ENCODE measurements around the gene RRP12. TPM values are rescaled to one million over a fixed set of nuclear protein-coding genes. Genes with fewer than 3 reads are reported as not detected.
"Not testable (repeated sequence)": the region's sequence is repeated elsewhere in the genome, so short reads cannot be mapped to it uniquely, and the experiment has no call there.

The RRP12 gene
- total RNA-seq, 1 donor from 2014 or later: 104 TPM

DNA sequence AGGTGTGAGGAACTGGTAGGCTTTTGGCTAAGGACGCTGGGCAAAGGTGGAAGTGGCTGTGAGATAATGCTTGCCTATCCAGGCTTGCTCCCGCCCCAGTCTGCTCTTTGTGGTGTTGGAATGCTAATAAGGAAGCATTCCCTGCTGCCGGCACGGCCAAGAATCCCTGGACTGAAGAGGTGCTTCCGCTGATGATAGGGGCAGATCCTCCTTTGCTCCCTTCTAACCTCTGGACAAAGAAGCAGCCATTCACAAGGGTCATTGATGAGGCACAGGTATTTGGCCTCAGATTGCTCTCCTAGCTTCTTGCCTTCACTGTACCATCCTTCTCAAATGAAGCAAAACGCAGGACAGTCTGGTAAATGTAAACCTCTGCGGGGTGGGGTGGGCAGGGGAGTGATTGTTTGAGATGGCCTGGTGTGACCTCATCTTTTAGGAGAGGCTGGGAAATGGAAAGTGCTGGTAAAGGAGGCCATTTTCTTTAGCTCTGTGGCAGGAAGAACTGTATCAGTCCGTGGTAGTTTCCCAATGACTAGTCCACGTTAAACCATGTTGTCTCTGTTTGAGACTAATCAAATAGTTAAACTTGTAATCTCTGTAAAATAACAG is 26.5 kb upstream of the RRP12 start:
- Mint-ChIP-seq H3K36me3 (ENCODE audit: low read depth) (peaks cover 48% of the 10 kb centered on the region), H3K27ac (peak overlapping the region; percentile 99), H3K4me3 (peak overlapping the region; percentile 94), H3K4me1 (ENCODE audit: low read depth) (peaks cover 47% of the 10 kb centered on the region), H3K27me3 (ENCODE audit: insufficient read depth) (peaks cover 2% of the 10 kb centered on the region), H3K9me3 (no peaks in the 10 kb centered on the region)
- DNase-seq (ENCODE audit: low spot score): no peak
- intact Hi-C loops (cut with micrococcal nuclease): loop anchor here (1.0 to 10.0 kb wide), 7 partner anchors 17 to 707 kb away; partner anchors contain the start of genes MMS19, PI4K2A, R3HCC1L and RRP12

DNA sequence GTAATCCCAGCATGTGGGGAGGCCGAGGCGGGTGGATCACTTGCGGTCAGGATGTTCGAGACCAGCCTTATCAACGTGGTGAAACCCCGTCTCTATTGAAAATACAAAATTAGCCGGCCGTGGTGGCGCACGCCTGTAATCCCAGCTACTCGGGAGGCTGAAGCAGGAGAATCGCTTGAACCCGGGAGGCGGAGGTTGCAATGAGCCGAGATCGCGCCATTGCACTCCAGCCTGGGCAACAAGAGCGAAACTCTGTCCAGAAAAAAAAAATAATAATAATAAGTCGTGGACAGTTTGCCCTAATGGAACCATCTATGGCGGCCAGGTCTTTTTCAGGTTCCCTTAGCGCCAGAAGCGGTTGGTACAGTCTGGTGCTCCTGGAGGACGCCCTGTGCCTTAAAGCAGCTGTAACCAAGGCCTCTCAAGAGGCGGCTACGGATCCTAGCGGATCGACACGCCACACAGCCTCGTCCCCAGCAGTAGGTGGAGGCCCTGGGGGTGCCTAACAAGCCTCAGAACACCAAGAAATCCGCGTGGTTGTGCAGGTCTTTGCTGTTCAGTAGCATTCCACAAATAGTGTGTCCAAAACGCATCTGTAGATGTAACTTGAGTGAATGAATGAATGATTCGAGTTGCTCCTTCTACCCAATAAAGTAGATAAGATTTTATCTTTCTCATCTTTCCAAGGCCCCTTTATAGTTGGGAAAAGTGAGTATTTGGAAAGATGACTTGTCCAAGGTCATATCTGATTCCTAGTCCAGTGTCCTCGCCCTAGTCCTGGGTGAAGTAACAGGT is 25.8 kb upstream of the RRP12 start:
- DNase-seq (ENCODE audit: low spot score): no peak
- Mint-ChIP-seq H3K9me3 (no peaks in the 10 kb centered on the region), H3K4me3 (peak overlapping the region; percentile 94), H3K27me3 (ENCODE audit: insufficient read depth) (peaks cover 2% of the 10 kb centered on the region), H3K27ac (peak overlapping the region; percentile 99), H3K4me1 (ENCODE audit: low read depth) (peaks cover 48% of the 10 kb centered on the region), H3K36me3 (ENCODE audit: low read depth) (peaks cover 45% of the 10 kb centered on the region)
- intact Hi-C loops (cut with micrococcal nuclease): loop anchor here (5.0 to 10.0 kb wide), 2 partner anchors 450 to 708 kb away; partner anchors contain the start of gene R3HCC1L

DNA sequence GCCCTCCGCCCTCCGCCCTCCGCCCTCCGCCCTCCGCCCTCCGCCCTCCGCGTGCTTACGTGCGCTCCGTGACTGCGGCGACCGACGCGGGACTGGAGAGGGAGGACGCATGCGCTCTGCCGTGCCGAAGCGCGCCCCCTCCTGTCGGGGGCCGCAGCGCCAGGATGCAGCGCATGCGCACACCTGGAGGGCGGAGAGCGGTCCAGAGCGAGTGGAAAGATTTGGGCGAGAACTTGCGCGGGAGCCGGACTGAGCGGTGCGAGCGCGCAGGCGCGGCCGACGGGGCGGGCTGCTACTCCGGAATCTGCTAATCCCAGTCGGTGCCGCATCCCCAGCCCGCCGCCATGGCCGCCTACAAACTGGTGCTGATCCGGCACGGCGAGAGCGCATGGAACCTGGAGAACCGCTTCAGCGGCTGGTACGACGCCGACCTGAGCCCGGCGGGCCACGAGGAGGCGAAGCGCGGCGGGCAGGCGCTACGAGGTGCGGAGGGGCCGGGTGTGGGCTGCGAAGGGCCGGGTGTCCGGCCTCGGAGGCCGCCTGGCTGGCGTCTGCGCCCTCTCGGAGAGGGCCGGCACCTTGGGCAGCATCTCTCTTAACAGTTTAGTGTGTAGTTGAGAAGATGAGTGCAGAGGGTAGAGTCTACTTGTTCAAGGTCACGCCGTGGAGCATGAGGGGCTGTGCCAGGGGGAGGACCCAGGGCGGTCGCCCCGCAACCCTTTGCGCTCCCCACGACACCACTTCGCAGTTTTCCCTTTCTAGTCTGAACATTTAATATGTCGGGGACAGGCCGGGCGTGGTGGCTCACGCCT is 25.0 kb upstream of the RRP12 start, which contains the start of gene PGAM1:
PGAM1 (plus strand) TSS at position 228 of the 812 bp plus-strand sequence; CDS start at position 345, 117 bp downstream.
- intact Hi-C loops (cut with micrococcal nuclease): loop anchor here (5.0 to 10.0 kb wide), 2 partner anchors 449 to 709 kb away; partner anchors contain the start of gene R3HCC1L
- peak within 1 kb of the TSS; percentile 99 for H3K27ac Mint-ChIP-seq
- H3K4me3 Mint-ChIP-seq: peak within 1 kb of the TSS; percentile 94
- peaks cover 39% of the 10 kb centered on the region for H3K36me3 Mint-ChIP-seq (ENCODE audit: low read depth)
- H3K9me3 Mint-ChIP-seq: no peaks in the 10 kb centered on the region
- peak; percentile 98 for DNase-seq (ENCODE audit: low spot score)
- peaks cover 2% of the 10 kb centered on the region for H3K27me3 Mint-ChIP-seq (ENCODE audit: insufficient read depth)
- peaks cover 46% of the 10 kb centered on the region for H3K4me1 Mint-ChIP-seq (ENCODE audit: low read depth)

DNA sequence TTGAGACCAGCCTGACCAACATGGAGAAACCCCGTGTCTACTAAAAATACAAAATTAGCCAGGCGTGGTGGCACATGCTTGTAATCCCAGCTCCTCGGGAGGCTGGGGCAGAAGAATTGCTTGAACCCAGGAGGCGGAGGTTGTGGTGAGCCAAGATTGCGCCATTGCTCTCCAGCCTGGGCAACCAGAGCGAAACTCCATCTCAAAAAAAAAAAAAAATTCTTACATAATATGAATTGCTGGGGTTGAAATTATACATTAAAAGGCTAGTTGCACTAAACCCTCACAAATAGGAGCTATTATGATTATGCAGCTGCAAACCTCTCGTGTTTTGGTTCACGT is 22.6 kb upstream of the RRP12 start:
- Mint-ChIP-seq H3K4me3 (peak overlapping the region; percentile 94), H3K4me1 (ENCODE audit: low read depth) (peaks cover 56% of the 10 kb centered on the region)

DNA sequence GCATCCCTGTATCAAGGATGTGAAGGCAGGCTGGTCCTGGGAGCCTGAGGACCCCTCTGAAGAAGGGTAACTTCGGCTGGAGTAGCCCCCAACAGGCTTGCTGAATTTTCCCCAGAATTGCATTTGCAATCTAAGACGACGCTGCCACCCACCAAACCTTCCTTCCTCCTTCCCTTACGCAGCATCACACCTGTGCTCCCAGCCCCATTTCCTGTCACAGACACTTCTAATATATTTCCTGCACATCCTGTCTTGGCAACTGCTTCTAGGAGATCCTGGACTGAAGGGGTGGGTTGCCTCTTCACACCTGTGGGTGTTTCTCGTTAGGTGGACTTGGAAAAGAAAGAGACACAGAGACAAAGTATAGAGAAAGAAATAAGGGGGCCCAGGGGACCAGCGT is 15.4 kb upstream of the RRP12 start:
- intact Hi-C loops (cut with micrococcal nuclease): loop anchor here (5.0 kb wide), 1 partner anchor 1354 kb away; no protein-coding TSS in a partner anchor
- Mint-ChIP-seq H3K36me3 (ENCODE audit: low read depth) (peaks cover 6% of the 10 kb centered on the region), H3K4me3 (peak overlapping the region; percentile 47), H3K27ac (peak overlapping the region; percentile 90), H3K4me1 (ENCODE audit: low read depth) (peaks cover 80% of the 10 kb centered on the region), H3K9me3 (no peaks in the 10 kb centered on the region), H3K27me3 (ENCODE audit: insufficient read depth) (no peaks in the 10 kb centered on the region)
- DNase-seq (ENCODE audit: low spot score): no peak

More for the DNA sequence above, 22.6 kb upstream of the RRP12 start:
- not testable (repeated sequence) for DNase-seq (ENCODE audit: low spot score); H3K9me3 Mint-ChIP-seq; H3K27me3 Mint-ChIP-seq (ENCODE audit: insufficient read depth)
- Mint-ChIP-seq H3K36me3 (ENCODE audit: low read depth) (peaks cover 22% of the 10 kb centered on the region), H3K27ac (peak overlapping the region; percentile 98)
- intact Hi-C loops (cut with micrococcal nuclease): loop anchor here (1.0 to 10.0 kb wide), 2 partner anchors 10 to 711 kb away; partner anchors contain the start of gene R3HCC1L

DNA sequence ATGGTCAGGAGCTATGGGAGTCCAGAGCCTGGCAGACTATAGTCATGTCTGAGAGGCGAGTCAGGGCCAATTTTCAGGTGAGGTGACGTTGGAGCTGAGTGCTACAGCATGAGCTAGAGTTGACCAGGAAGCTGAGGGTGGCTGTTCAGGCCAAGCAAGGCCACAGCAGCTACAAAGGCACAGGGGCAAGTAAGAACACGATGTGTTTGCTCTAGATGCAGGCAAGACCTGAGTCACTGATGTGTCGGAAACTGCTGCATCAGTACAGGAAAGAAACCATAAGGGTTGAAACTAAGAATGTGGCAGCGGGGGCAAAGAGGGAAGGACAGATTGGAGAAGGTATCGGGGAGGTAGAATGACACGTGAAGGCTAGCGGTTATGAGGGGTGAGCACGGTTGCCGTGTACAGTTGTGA is 11.8 kb upstream of the RRP12 start:
- peak; percentile 52 for DNase-seq (ENCODE audit: low spot score)
- Mint-ChIP-seq H3K9me3 (no peaks in the 10 kb centered on the region), H3K4me1 (ENCODE audit: low read depth) (peaks cover 55% of the 10 kb centered on the region), H3K36me3 (ENCODE audit: low read depth) (peaks cover 3% of the 10 kb centered on the region), H3K4me3 (peak overlapping the region; percentile 47), H3K27me3 (ENCODE audit: insufficient read depth) (no peaks in the 10 kb centered on the region), H3K27ac (peak overlapping the region; percentile 95)
- intact Hi-C loops (cut with micrococcal nuclease): loop anchor here (1.0 to 5.0 kb wide), 5 partner anchors 10 to 826 kb away; partner anchors contain the start of genes LCOR, TM9SF3 and ZFYVE27

DNA sequence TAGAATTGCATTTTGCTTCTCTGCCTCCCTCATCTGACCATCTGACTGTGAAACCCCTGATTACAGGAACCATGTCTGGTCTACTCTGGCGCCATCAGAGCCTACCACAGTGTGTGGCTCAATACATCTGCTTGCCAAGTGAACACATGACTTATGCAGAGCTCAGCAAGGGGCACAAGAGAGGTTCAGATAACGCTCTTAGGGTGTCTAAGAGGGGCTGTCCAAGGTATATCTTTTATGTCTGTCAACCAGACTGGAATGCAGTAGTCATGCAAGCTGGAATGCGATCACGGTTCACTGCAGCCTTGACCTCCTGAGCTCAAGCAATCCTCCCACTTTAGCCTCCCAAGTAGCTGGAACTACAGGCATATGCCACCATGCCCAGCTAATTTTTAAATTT is 10.3 kb upstream of the RRP12 start:
- H3K4me1 Mint-ChIP-seq (ENCODE audit: low read depth): peaks cover 50% of the 10 kb centered on the region
- no peak overlapping the region for H3K4me3 Mint-ChIP-seq
- no peaks in the 10 kb centered on the region for H3K27me3 Mint-ChIP-seq (ENCODE audit: insufficient read depth)
- intact Hi-C loops (cut with micrococcal nuclease): loop anchor here (5.0 kb wide), 3 partner anchors 326 to 824 kb away; partner anchors contain the start of genes LCOR, TM9SF3 and ZFYVE27
- H3K9me3 Mint-ChIP-seq: no peaks in the 10 kb centered on the region
- DNase-seq (ENCODE audit: low spot score): no peak
- H3K36me3 Mint-ChIP-seq (ENCODE audit: low read depth): peaks cover 3% of the 10 kb centered on the region
- H3K27ac Mint-ChIP-seq: no peak overlapping the region

DNA sequence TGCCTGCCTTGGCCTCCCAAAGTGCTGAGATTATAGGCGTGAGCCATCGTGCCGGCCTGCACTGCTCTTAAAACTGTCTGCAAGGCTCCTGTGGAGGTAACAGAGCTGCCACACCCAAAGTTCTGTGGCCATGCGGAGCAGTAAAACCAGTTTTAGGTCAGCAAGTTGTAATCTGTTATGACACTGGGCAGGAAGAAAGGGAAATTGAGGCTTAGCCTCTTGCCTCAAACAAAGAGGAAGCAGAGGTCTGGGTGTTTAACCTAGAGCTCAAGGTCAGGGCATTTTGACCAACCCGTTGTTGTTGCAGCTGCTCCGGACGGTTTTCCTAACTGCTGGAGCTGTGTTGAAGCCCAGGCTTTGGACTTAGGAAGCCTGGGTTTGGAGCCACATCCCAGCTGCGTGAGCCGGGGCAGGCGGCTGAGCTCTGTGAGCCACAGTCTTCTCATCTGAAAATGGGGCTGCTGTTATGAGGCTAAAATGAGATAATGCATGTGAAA is 7.4 kb upstream of the RRP12 start:
- intact Hi-C loops (cut with micrococcal nuclease): loop anchor here (5.0 kb wide), 1 partner anchor 54 kb away; no protein-coding TSS in a partner anchor
- Mint-ChIP-seq H3K27me3 (ENCODE audit: insufficient read depth) (no peaks in the 10 kb centered on the region), H3K36me3 (ENCODE audit: low read depth) (peaks cover 3% of the 10 kb centered on the region), H3K27ac (no peak overlapping the region), H3K9me3 (no peaks in the 10 kb centered on the region), H3K4me1 (ENCODE audit: low read depth) (peaks cover 22% of the 10 kb centered on the region), H3K4me3 (no peak overlapping the region)
- DNase-seq (ENCODE audit: low spot score): no peak

DNA sequence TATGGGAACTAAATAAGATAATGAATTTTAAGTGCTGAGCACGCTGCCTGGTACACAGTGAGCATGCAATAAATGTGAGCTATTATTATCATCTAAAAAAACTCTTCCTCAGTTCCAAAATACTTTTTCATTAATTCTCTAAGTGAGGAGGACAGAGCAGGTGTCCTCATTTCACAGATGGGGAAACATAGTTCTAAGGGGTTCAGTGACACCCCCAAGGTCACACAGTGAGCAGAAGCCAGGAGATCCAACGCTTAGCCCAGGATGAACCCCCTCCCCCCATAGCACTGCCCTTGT is 6.8 kb upstream of the RRP12 start:
- Mint-ChIP-seq H3K27ac (peak overlapping the region; percentile 46), H3K4me3 (no peak overlapping the region), H3K9me3 (no peaks in the 10 kb centered on the region), H3K4me1 (ENCODE audit: low read depth) (peaks cover 16% of the 10 kb centered on the region), H3K36me3 (ENCODE audit: low read depth) (no peaks in the 10 kb centered on the region), H3K27me3 (ENCODE audit: insufficient read depth) (no peaks in the 10 kb centered on the region)
- intact Hi-C loops (cut with micrococcal nuclease): loop anchor here (1.0 to 5.0 kb wide), 5 partner anchors 20 to 145 kb away; partner anchors contain the start of genes MMS19 and UBTD1
- DNase-seq (ENCODE audit: low spot score): no peak

DNA sequence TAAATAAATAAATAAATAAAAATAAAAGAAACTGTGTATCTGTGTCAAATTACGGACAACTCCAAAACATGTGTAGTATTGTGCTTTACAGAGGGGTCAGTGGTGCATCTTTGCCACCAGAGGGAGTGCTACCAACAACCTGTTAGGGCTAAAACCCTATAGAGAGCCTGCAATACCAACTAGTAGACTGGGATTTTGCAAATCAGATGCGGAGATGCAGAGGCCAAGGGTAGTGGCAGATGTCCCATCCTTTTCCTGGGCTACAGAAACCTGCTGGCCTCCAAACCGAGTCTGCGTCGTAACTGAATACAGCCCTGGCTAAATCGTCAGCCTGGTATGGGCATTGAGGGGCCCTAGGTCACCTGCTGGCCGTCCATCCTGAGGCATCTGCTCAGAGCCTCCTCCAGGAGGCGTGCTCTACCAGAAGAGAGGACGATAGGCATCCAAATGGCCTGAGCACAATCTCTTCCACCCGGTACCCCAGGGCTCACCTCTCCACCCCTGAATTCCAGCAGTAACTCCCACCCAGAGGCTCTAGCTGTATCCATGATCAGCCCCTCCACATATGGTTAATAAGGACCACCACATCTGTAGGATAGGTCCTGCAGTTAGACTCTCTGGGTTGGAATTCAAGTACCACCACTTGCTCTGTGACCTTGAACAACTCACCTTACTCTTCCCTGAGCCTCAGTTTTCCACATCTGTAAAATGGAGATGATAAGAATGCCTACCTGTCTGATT is 6.2 kb upstream of the RRP12 start:
- peaks cover 11% of the 10 kb centered on the region for H3K4me1 Mint-ChIP-seq (ENCODE audit: low read depth)
- no peaks in the 10 kb centered on the region for H3K27me3 Mint-ChIP-seq (ENCODE audit: insufficient read depth)
- DNase-seq (ENCODE audit: low spot score): peak; percentile 55
- H3K9me3 Mint-ChIP-seq: no peaks in the 10 kb centered on the region
- peak overlapping the region; percentile 57 for H3K4me3 Mint-ChIP-seq
- H3K27ac Mint-ChIP-seq: peak overlapping the region; percentile 46
- H3K36me3 Mint-ChIP-seq (ENCODE audit: low read depth): no peaks in the 10 kb centered on the region
- intact Hi-C loops (cut with micrococcal nuclease): loop anchor here (1.0 to 5.0 kb wide), 5 partner anchors 21 to 146 kb away; partner anchors contain the start of genes MMS19 and UBTD1

DNA sequence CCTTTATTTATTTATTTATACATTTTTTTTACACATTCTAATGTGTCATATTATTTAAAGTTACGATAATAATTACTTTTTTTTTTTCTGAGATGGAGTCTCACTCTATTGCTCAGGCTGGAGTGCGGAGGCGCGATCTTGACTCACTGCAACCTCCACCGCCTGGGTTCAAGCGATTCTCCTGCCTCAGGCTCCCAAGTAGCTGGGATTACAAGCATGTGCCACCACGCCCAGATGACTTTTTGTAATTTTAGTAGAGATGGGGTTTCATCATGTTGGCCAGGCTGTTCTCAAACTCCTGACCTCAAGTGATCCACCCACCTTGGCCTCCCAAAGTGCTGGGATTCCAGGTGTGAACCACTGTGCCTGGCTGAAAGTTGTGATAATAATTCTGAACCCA is 5.3 kb upstream of the RRP12 start:
- not testable (repeated sequence) for H3K36me3 Mint-ChIP-seq (ENCODE audit: low read depth); H3K4me3 Mint-ChIP-seq; DNase-seq (ENCODE audit: low spot score); H3K9me3 Mint-ChIP-seq; H3K27me3 Mint-ChIP-seq (ENCODE audit: insufficient read depth)
- Mint-ChIP-seq H3K4me1 (ENCODE audit: low read depth) (peaks cover 12% of the 10 kb centered on the region), H3K27ac (peak overlapping the region; percentile 12)
- intact Hi-C loops (cut with micrococcal nuclease): loop anchor here (5.0 kb wide), 1 partner anchor 56 kb away; no protein-coding TSS in a partner anchor

Data from activated T-helper 1 cell treated with anti-CD3 and anti-CD28 coated beads, Interleukin-12 subunit alpha, Interleukin-12 subunit beta, Interleukin-2, Interleukin-4 antibody, amounts not matched to agents 30 ng/mL and 10 ng/mL and 1 ng/mL, durations not matched to agents 14 hours and 24 hours and 36 hours (primary cell).